Omental fat pad (tissue), 4 donors: ENCODE measurements around the gene RAVER2. TPM values are rescaled to one million over a fixed set of nuclear protein-coding genes. Genes with fewer than 3 reads are reported as not detected.

Experiments used
- ATAC-seq: fragments of 150-250 bp; one replicate; pipeline ENCODE4 v1.9.1; 2016; ENCODE audit warnings: mild to moderate bottlenecking, moderate library complexity; ENCODE audit not compliant: low FRiP score
- DNase-seq: peaks from one replicate; pipeline ENCODE4 v3.0.0-alpha.2; 2019; ENCODE audit warnings: low spot score
- total RNA-seq, 4 donors: library from RNA; depleted of rRNA; stranded (reverse); fragments of >200 nt; gene quantifications; one replicate each; pipeline ENCODE4 v1.1.0, GENCODE V29; 2016
- TF ChIP-seq, protein P1 (sequence below), 3 donors: fragments of 450-650 bp; IDR thresholded peaks; one replicate each; pipeline ENCODE4 v1.5.1; 2016 to 2017; ENCODE audit warnings: antibody characterized with exemption in 3 of 3, mild to moderate bottlenecking in 3 of 3, moderate library complexity in 2 of 3

The RAVER2 gene
- total RNA-seq, 4 donors from 2014 or later, result 6.6 to 14.3 (median 10.3) TPM

DNA sequence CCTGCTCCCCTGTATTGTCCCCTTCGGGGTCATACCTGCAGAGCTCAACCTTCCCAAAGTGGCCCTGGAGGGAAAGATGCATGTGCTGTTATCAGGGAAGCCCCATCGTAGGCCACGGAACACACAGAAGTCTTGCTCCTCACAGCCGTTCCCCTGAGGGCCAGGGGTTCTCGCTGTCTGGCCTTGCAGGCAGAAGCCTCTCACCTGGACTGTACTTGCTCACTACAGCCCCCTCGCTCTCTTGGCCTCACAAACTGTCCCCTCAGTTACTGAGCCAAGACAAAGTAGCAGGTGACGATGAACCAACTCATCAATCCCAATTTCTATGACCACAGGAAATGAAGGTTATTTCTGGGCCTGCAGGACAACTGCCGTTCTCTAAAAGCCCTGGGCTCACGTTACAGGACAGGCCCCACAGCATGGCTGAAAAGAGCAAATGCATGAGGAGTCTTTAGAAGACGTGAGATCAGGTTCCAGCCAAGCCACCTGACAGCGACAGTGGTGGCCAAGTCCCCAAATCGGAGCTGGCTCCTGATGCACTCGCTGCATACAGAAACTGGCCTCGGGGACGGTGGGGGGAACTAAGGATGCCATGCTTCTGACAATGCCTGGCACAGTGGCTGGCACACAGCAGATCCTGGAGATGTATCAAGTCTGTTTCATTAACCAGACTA is 95.0 kb downstream of the RAVER2 start:
- DNase-seq (no peak), ATAC-seq (no peak)
- TF ChIP-seq, protein P1, sequence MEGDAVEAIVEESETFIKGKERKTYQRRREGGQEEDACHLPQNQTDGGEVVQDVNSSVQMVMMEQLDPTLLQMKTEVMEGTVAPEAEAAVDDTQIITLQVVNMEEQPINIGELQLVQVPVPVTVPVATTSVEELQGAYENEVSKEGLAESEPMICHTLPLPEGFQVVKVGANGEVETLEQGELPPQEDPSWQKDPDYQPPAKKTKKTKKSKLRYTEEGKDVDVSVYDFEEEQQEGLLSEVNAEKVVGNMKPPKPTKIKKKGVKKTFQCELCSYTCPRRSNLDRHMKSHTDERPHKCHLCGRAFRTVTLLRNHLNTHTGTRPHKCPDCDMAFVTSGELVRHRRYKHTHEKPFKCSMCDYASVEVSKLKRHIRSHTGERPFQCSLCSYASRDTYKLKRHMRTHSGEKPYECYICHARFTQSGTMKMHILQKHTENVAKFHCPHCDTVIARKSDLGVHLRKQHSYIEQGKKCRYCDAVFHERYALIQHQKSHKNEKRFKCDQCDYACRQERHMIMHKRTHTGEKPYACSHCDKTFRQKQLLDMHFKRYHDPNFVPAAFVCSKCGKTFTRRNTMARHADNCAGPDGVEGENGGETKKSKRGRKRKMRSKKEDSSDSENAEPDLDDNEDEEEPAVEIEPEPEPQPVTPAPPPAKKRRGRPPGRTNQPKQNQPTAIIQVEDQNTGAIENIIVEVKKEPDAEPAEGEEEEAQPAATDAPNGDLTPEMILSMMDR (IDR thresholded peaks at IDR 0.05), result no peak

DNA sequence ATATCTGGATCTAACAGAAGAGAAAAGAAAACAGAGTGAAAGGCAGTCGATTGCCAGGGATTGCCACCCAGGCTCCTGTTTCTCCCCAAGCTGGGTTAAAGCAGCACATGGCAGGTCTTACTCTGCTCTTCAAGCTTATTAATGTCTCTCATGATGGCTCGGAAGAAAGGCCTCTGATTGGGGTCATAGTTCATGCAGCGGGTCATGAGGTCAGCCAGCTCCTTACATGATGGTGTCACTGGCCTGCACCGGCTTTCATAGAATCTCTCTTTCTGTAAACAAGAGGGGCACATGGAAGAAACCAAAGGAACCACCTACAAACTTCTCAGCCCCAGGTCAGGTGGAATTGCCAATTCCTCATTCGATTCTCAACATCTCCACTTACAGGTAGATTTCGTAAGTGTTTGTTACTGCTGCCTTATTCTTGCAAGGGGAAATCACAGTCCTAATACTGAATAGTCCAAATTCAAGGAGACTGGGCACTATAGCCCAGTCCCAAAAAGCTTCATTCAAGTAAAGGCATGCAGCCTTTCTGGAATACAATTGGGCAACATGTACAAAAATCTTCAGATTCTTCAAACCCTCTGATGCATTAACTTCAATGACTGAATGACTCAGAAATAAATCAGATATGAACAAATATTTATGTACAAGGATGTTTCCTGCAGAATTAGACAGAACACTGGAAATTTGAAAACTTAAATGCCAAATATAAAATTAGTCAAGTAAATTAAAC is 96.6 kb downstream of the RAVER2 start:
- no peak for ATAC-seq

DNA sequence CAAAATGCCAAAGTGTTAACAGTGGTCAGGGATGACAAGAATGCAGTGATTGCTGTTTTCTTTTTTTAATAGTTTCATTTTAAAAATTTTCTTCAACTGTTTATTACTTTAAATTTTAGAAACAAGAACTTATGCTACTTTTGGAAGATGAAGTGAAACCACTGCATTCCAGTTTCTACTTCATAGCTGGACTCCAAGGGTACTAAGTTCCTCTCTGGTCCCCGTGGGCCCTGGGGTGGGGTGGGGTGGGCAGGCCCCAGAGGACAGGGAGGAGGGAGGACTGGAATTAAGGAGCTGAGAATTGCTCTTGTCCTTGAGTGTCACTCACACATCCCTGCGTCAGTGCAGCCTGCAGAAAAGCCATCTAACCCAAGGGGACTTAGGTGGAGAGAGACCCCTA is 97.3 kb downstream of the RAVER2 start:
- ATAC-seq (no peak), DNase-seq (no peak)
- TF ChIP-seq, protein P1 (IDR thresholded peaks at IDR 0.05), result no peak

More for the DNA sequence above, 96.6 kb downstream of the RAVER2 start:
- no peak for DNase-seq
- TF ChIP-seq, protein P1 (IDR thresholded peaks at IDR 0.05), result no peak

DNA sequence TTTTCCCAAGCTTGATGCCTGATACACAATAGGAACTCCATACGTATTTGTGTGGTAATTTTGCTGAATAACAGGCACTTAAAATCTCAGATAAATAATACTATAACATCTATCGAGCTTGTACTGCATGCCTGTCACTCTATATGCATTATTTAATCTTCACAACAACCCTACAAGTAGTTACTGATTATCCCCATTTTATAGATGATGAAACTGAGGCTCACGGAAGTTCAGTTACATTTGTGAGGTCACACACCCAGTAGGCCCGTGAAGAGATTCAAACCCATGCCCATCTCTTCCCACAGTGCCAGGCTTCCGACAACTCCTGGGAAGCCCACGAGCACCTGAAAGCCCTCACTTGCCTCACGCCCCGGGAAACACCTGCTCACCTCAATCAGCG is 98.8 kb downstream of the RAVER2 start:
- TF ChIP-seq, protein P1 (IDR thresholded peaks at IDR 0.05), result no peak
- DNase-seq, result no peak
- ATAC-seq, result no peak

DNA sequence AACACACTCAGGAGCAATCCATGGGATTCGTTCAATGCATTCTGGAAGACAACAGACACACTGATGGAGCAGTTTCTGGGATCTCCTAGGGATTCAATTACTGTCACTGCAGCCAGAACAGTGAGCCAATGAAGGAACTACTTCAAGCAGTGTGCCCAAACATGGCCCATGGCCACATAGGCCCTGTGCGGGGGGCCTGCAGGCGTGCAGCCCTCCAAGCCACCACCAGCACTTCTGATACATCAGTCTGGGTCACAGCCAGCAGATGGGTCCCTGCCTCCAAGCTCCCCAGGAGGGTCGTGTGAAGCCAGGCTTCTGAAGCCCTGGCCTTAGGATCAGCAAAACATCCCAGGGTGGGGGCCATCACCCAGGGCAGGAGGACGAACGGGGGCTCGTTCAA is 99.3 kb downstream of the RAVER2 start:
- no peak for ATAC-seq
- DNase-seq, result no peak
- TF ChIP-seq, protein P1 (IDR thresholded peaks at IDR 0.05), result no peak

DNA sequence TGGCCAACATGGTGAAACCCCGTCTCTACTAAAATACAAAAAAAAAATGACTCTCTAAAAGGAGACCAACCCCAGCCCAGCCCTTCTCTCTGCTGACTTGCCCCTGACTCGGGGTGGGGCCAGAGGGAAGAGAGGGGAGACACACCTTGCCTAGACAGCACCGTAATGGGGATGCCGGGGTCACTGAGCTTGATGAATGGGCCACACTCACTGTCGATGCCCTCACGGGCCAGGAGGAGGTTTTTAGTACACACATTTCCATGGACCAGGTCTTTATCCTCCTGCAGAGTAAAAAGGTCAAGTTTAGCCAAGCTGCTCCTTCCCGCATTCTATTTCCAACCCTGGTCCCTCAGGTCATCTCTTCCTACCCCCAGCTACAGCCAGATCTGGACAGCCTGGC is 99.7 kb downstream of the RAVER2 start:
- ATAC-seq (no peak), DNase-seq (no peak)
- TF ChIP-seq, protein P1 (IDR thresholded peaks at IDR 0.05), result no peak
